Keratinocyte (primary cell): Measurements from ENCODE around the gene SLN. TPM values are rescaled to one million over a fixed set of nuclear protein-coding genes. Genes with fewer than 3 reads are reported as not detected.

Experiments
- DNase-seq: peaks from one replicate; pipeline ENCODE4 v3.0.0-alpha.2; 2011; ENCODE audit warnings: low read depth, missing footprints, low spot score
- FAIRE-seq: peaks from 2 replicates; lab custom pipeline; 2011; peaks lifted over from hg19 to GRCh38; lab: Jason Lieb, UNC
- H2AFZ ChIP-seq: 2 replicates; pipeline ENCODE4 v1.6.0; 2012; ENCODE audit warnings: low read length, control low read depth, inconsistent platforms; ENCODE audit not compliant: control insufficient read depth
- H3K27ac ChIP-seq: 2 replicates; pipeline ENCODE4 v1.5.1; 2011; ENCODE audit warnings: low read length; ENCODE audit not compliant: control insufficient read depth, insufficient read depth
- H3K27me3 ChIP-seq: 3 replicates; pipeline ENCODE4 v1.6.0; 2011; ENCODE audit warnings: low read length; ENCODE audit not compliant: control insufficient read depth, insufficient read depth; ENCODE audit errors: extremely low read depth
- H3K36me3 ChIP-seq, 2 experiments: 2 replicates in 1 of 2; 3 replicates in 1 of 2; pipeline ENCODE4 v1.5.1; 2011; ENCODE audit warnings: low read length in 2 of 2, mild to moderate bottlenecking in 1 of 2; ENCODE audit not compliant: control insufficient read depth in 2 of 2, insufficient read depth in 2 of 2; ENCODE audit errors: extremely low read depth in 1 of 2
- H3K4me1 ChIP-seq: 3 replicates; pipeline ENCODE4 v1.5.1; 2011; ENCODE audit warnings: low read length; ENCODE audit not compliant: control insufficient read depth, insufficient read depth; ENCODE audit errors: extremely low read depth
- H3K4me2 ChIP-seq: 3 replicates; pipeline ENCODE4 v1.6.0; 2011; ENCODE audit warnings: low read depth, low read length; ENCODE audit not compliant: control insufficient read depth, insufficient read depth; ENCODE audit errors: extremely low read depth
- H3K4me3 ChIP-seq, 3 experiments: fragments of 200-600 bp in 1 of 3; sonication (generic) in 1 of 3; 2 replicates in 2 of 3; 3 replicates in 1 of 3; pipeline ENCODE4 v1.5.1; 2011 to 2016; ENCODE audit warnings: low read length in 3 of 3, mild to moderate bottlenecking in 3 of 3, control low read depth in 2 of 3, inconsistent platforms in 1 of 3, low read depth in 1 of 3, mixed read lengths in 1 of 3, mixed run types in 1 of 3, moderate library complexity in 1 of 3; ENCODE audit not compliant: control insufficient read depth in 2 of 3, insufficient read depth in 2 of 3; ENCODE audit errors: extremely low read depth in 1 of 3
- H3K79me2 ChIP-seq: 2 replicates; pipeline ENCODE4 v1.6.0; 2012; ENCODE audit warnings: low read length; ENCODE audit not compliant: control insufficient read depth, insufficient read depth
- H3K9ac ChIP-seq: 3 replicates; pipeline ENCODE4 v1.6.0; 2011; ENCODE audit warnings: low read length; ENCODE audit not compliant: control insufficient read depth, insufficient read depth; ENCODE audit errors: extremely low read depth
- H3K9me1 ChIP-seq: 3 replicates; pipeline ENCODE4 v1.6.0; 2011; ENCODE audit warnings: low read length; ENCODE audit not compliant: control insufficient read depth, insufficient read depth; ENCODE audit errors: extremely low read depth
- H3K9me3 ChIP-seq: 2 replicates; pipeline ENCODE4 v1.5.1; 2012; ENCODE audit warnings: low read depth, low read length; ENCODE audit not compliant: control insufficient read depth
- H4K20me1 ChIP-seq: 3 replicates; pipeline ENCODE4 v1.6.0; 2011; ENCODE audit warnings: low read length; ENCODE audit not compliant: control insufficient read depth, insufficient read depth; ENCODE audit errors: extremely low read depth
- CTCF ChIP-seq, 3 experiments: IDR thresholded peaks in 1 of 3; conservative IDR thresholded peaks in 1 of 3; optimal IDR thresholded peaks in 1 of 3; 2 replicates in 2 of 3; 3 replicates in 1 of 3; pipeline versions ENCODE3 to v1.5.1; 2011; ENCODE audit warnings: low read length in 3 of 3, mild to moderate bottlenecking in 3 of 3, moderate library complexity in 2 of 3, control low read depth in 1 of 3, inconsistent platforms in 1 of 3; ENCODE audit not compliant: insufficient read depth in 2 of 3; ENCODE audit errors: extremely low read depth in 1 of 3
- EZH2 ChIP-seq: IDR thresholded peaks from one replicate; pipeline ENCODE4 v1.6.1; 2012; ENCODE audit warnings: inconsistent platforms, mild to moderate bottlenecking, low read length, moderate library complexity
- dilution Hi-C: fragments of 300-500 bp; cut with MboI; formaldehyde crosslinking; loops from one replicate; pipeline ENCODE4 v1.7.0; 2020; ENCODE audit warnings: low sequenced_read_pairs; ENCODE audit not compliant: extremely low pct_ligation_motif_present
- polyA plus RNA-seq, 5 experiments: library from polyadenylated mRNA; depleted of rRNA in 3 of 5; stranded (reverse) in 3 of 5; stranded (forward) in 1 of 5; unstranded in 1 of 5; fragments of >200 nt; gene quantifications; 1 replicate in 1 of 5; 2 replicates in 3 of 5; 3 replicates in 1 of 5; pipeline versions ENCODE4 v1.2.1 to v1.2.3, GENCODE V29; 2011 to 2012; ENCODE audit warnings: missing spikeins in 2 of 5, low read depth in 1 of 5, low replicate concordance in 1 of 5

Gene SLN
- polyA plus RNA-seq, 1 donor (not counting 4 experiments of a cell fraction or from before 2014, with no cell fraction given): 0.12 TPM

- DNase-seq: no peak
- Histone ChIP-seq H2AFZ (no peak overlapping the region), H3K4me3 (no peak overlapping the region), H3K4me1 (peaks cover 9% of the 10 kb centered on the region), H3K4me2 (no peak overlapping the region), H3K9me3 (no peaks in the 10 kb centered on the region), H3K79me2 (no peaks in the 10 kb centered on the region), H3K36me3 (no peaks in the 10 kb centered on the region), H3K9me1 (no peaks in the 10 kb centered on the region), H4K20me1 (no peaks in the 10 kb centered on the region), H3K9ac (no peak overlapping the region), H3K27ac (no peak overlapping the region), H3K27me3 (no peaks in the 10 kb centered on the region)
- TF ChIP-seq CTCF (optimal IDR thresholded peaks at IDR 0.05 in 1 of 3, IDR thresholded peaks at IDR 0.05 in 1 of 3, conservative IDR thresholded peaks at IDR 0.05 in 1 of 3; ENCODE audit: extremely low read depth in 1 of 3, insufficient read depth in 2 of 3, low read length in 3 of 3): no peak
- TF ChIP-seq EZH2: no peak
- dilution Hi-C loops: no loop called here
- FAIRE-seq: no peak
Observed at GRCh38 chr11:107677924-107678631, 33.8 kb downstream of the SLN start.

GRCh38 chr11:107676336-107677057, 35.4 kb downstream of the SLN start:
- Histone ChIP-seq H3K27me3 (no peaks in the 10 kb centered on the region), H3K9me1 (no peaks in the 10 kb centered on the region), H2AFZ (no peak overlapping the region), H3K4me2 (no peak overlapping the region), H3K79me2 (no peaks in the 10 kb centered on the region), H3K4me1 (no peaks in the 10 kb centered on the region), H3K9me3 (no peaks in the 10 kb centered on the region), H4K20me1 (no peaks in the 10 kb centered on the region), H3K36me3 (no peaks in the 10 kb centered on the region), H3K4me3 (no peak overlapping the region), H3K27ac (no peak overlapping the region), H3K9ac (no peak overlapping the region)
- DNase-seq: no peak
- dilution Hi-C loops: no loop called here
- no peak for TF ChIP-seq EZH2
- no peak for TF ChIP-seq CTCF (optimal IDR thresholded peaks at IDR 0.05 in 1 of 3, IDR thresholded peaks at IDR 0.05 in 1 of 3, conservative IDR thresholded peaks at IDR 0.05 in 1 of 3; ENCODE audit: extremely low read depth in 1 of 3, insufficient read depth in 2 of 3, low read length in 3 of 3)
- FAIRE-seq: no peak
